Stimulated activated CD4-positive, alpha-beta T cell treated with anti-CD3 and anti-CD28 coated beads, Interleukin-12 subunit alpha, Interleukin-12 subunit beta, amount 100 ng/mL, for 24 hours (primary cell): ENCODE data around the gene SMIM23.

Experiments used
- DNase-seq, 2 experiments: peaks; one replicate each; pipeline ENCODE4 v3.0.0-alpha.2; 2020; ENCODE audit warnings: low read depth in 2 of 2

Gene SMIM23

DNA sequence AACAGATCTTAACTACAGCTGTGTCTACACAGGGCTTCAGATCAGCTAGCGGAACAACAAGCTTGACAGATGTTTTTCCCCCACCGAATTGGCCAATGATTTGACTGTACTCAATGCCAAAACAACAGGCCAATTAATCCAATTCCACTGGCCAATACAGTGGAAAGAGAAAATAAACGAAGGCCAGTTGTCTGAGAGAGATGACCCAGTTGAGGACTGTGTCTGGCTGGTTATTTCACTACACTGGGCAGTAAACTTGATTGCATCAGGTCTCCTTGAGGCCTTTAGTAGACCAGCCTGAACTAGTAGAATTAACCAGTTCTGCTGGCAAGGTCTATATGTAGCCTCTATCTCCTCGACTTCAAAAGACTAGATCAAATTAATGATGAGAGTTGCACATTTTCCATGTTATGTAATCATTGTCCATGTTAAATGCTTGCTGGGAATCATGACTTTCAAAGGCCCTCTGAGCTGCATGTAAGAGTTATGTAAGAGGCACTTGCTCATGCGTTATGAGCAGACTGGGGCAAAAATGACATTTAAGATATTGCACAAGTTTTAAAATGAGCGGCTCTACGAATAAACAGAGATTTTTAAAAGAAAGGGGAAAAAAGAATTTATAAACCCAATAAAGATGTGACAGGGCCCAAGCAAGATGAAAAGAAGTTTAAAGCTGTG is 28.3 kb downstream of the SMIM23 start:
- no peak for DNase-seq

DNA sequence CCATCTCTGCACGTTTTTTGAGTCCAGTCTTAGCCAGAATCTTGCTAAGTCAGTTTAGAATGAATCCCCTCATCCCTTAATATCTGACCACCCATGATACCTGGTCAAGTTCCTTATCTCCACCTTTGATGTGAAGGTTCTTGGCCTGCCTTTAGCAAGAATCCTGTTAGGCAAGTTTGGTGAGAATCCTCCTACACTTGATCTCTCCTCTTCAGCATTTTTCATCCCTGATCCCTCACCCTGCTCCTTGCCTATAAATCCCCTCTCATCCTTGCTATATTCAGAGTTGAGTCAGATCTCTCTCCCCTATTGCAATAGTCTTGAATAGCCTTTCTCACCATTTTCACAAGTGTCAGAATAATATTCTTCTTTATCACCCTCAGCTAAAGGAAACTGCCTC is 31.0 kb downstream of the SMIM23 start:
- DNase-seq, result no peak

DNA sequence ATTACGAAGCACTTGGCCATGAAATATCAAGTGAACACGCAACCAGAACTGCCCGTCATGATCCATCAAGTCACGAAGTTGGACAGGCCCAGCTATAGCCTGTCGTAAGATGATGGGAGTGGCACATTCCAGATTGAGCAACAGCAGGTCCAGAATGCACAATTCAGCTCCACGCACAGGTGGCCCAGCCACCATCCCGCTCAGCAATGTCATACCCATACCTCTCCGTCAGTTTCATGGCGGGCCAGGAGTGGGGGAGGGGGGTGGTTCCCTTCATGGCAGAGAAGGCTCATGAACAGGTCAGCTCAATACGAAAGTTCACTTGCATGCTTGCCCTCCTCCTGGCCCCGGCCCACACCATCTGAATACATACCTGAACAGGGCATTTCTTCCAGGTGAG is 34.9 kb downstream of the SMIM23 start:
- DNase-seq, result no peak

DNA sequence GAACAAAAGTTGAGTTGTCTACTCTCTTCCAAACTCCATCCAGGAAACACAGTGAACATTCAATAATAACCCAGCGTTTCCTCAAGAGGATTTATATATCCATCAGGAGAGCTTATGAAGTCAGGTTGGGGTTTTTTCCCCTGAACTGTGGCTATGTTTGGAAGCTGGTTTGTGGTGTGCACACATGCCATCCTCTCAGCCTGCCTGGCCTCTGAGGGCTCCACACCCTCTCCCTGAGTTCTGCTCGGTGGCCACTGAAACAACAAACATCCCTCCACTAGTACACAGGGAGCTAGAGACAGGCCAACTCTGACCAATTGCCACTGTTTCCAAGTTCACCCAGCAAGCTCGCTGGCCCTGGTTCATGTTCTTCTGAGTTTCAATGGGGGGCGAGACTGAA is 35.7 kb downstream of the SMIM23 start:
- DNase-seq, result no peak

GRCh38 chr5:171823269-171823668 is 37.7 kb downstream of the SMIM23 start:
- DNase-seq, result no peak

DNA sequence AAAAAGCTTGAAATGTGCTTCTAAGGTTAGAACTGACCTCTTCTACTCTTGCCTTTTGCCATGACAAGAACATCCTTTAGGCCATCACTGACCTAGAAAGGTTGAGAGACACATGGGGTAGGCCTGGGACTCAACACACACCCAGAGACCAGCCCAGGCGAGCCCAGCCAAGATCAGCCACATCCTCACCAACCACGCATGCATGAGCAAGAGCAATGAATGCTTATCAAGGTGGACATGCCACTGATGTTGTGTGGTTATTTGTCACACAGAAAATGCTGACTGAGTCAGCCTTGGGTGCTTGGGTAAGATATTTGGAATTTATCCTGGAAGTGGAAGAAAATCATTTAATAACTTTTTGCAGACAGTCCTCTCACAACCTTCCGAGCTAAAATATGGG is 39.4 kb downstream of the SMIM23 start:
- no peak for DNase-seq

GRCh38 chr5:171826132-171826531 is 40.5 kb downstream of the SMIM23 start:
- no peak for DNase-seq

- DNase-seq, result no peak
Measured at GRCh38 chr5:171827162-171827561, 41.5 kb downstream of the SMIM23 start.

DNA sequence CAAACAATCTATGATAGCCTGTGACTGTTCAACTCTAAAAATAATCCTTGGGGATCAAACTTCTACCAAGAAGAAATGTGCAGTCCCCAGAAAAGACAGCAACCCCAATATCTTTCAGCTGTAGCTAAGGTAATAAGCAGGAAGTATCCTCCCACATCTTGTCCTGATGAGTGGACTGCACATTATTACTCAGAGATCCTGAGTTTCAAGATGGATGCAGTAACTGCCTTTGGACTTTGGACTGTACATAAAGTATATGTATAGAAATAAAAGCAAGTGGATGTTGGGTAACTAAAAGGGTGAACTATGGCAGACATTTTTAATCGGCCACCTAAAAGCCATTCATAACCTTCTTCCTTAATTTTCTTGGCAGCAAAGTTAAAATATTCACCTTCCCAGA is 45.1 kb downstream of the SMIM23 start:
- no peak for DNase-seq

- DNase-seq, result no peak
Measured at GRCh38 chr5:171832775-171833174, 47.2 kb downstream of the SMIM23 start.

- DNase-seq, result no peak
Measured at GRCh38 chr5:171834461-171834860, 48.8 kb downstream of the SMIM23 start.

GRCh38 chr5:171835066-171835465 is 49.4 kb downstream of the SMIM23 start:
- no peak for DNase-seq

- no peak for DNase-seq
Measured at GRCh38 chr5:171837522-171837921, 51.9 kb downstream of the SMIM23 start.

DNA sequence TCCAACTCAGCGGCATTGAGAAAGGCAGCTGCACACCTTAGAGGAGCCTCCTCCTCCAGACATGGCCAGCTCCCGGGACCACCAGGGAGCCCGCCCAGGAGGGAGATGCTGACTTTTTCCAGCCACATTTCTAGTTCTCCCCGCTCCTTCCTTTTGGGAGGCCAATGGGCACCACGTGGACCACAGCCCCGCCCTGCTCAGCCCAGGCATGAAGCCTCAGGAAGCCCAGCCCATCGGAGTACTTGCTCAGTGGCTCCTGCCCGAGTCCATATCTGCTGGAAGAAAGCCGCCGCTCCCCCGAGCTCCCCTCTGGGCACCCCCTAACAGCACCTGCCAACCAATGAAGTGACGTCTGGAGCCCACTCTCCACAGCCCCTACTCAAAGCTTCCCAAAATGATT is 52.4 kb downstream of the SMIM23 start:
- DNase-seq, result no peak

GRCh38 chr5:171839112-171839511 is 53.5 kb downstream of the SMIM23 start:
- DNase-seq, result no peak

GRCh38 chr5:171840066-171840465 is 54.4 kb downstream of the SMIM23 start:
- no peak for DNase-seq
